Kidney (tissue), 14 donors: ENCODE results near the gene TYRP1. TPM values are rescaled to one million over a fixed set of nuclear protein-coding genes. Genes with fewer than 3 reads are reported as not detected.

ENCODE experiments used
- DNase-seq, 5 donors: peaks; one replicate each; pipeline ENCODE4 v3.0.0-alpha.2; 2013 to 2020
- FAIRE-seq: peaks from 2 replicates; lab custom pipeline; 2012; peaks lifted over from hg19 to GRCh38; lab: Jason Lieb, UNC
- H3K27ac ChIP-seq, 2 donors: one replicate each; pipeline ENCODE4 v1.7.0; 2013; ENCODE audit warnings: low read depth in 2 of 2, low read length in 2 of 2, inconsistent platforms in 1 of 2
- H3K27me3 ChIP-seq: one replicate; pipeline ENCODE4 v1.7.1; 2013; ENCODE audit warnings: low read length, inconsistent platforms; ENCODE audit not compliant: control insufficient read depth, insufficient read depth
- H3K36me3 ChIP-seq, 3 donors: one replicate each; pipeline versions ENCODE4 v1.7.0 to v1.7.1; 2013; ENCODE audit warnings: low read length in 3 of 3, control low read depth in 1 of 3, inconsistent platforms in 1 of 3; ENCODE audit not compliant: insufficient read depth in 3 of 3, control insufficient read depth in 2 of 3
- H3K4me1 ChIP-seq, 3 donors: one replicate each; pipeline versions ENCODE4 v1.7.0 to v1.7.1; 2013; ENCODE audit warnings: low read length in 3 of 3, inconsistent platforms in 1 of 3, low read depth in 1 of 3; ENCODE audit not compliant: control insufficient read depth in 2 of 3, insufficient read depth in 2 of 3
- H3K4me3 ChIP-seq, 3 donors: one replicate each; pipeline versions ENCODE4 v1.7.0 to v1.8.1; 2013; ENCODE audit warnings: low read length in 3 of 3, control low read depth in 1 of 3, inconsistent platforms in 1 of 3
- H3K9ac ChIP-seq, 3 donors: one replicate each; pipeline versions ENCODE4 v1.7.0 to v1.7.1; 2013; ENCODE audit warnings: low read length in 3 of 3, control low read depth in 1 of 3, inconsistent platforms in 1 of 3
- H3K9me3 ChIP-seq, 3 donors: one replicate each; pipeline versions ENCODE4 v1.7.0 to v1.7.1; 2013; ENCODE audit warnings: low read length in 3 of 3, control low read depth in 1 of 3, inconsistent platforms in 1 of 3; ENCODE audit not compliant: control insufficient read depth in 2 of 3, insufficient read depth in 1 of 3
- CTCF ChIP-seq: IDR thresholded peaks from 3 replicates; pipeline ENCODE4 v1.5.1; 2012; ENCODE audit warnings: mild to moderate bottlenecking, moderate library complexity, borderline replicate concordance; ENCODE audit not compliant: insufficient read depth; ENCODE audit errors: extremely low read depth
- intact Hi-C: fragments of 100-400 bp; cut with DNase I; formaldehyde crosslinking; loops from one replicate; pipeline ENCODE4 v1.11.1; 2022
- polyA plus RNA-seq: library from polyadenylated mRNA; stranded (reverse); fragments of 350-450 nt; fragmentation: Illumina TruSeq; extraction: RNeasy Lipid Tissue Mini Kit (QIAGEN cat#74804); gene quantifications from one replicate; pipeline ENCODE4 v1.2.3, GENCODE V29; 2014; ENCODE audit warnings: low read depth, low replicate concordance; ENCODE audit not compliant: insufficient read depth
- total RNA-seq: library from RNA; stranded (reverse); fragmentation: NEBNext Ultra II Directional; extraction: Animal tissue kit (Norgen Biotek cat#: 25700); gene quantifications from one replicate; pipeline ENCODE4 v1.2.1, GENCODE V29; 2021
- donor health status: control.
- donor health status: control.
- donor health status: control.
- donor health status: control.
- donor health status: control.
- donor health status: DM: yes; HTN: yes; CAD: no.
- donor health status: Normal renal cell carcinoma (clear cell type).

Gene TYRP1
- total and polyA plus RNA-seq, 2 donors from 2014 or later: 0.41 to 10.0 TPM

GRCh38 chr9:12703996-12704395, 10.8 kb downstream of the TYRP1 start:
- FAIRE-seq (no peak), DNase-seq (no peak)
- intact Hi-C loops: no loop called here
- Histone ChIP-seq H3K4me3 (no peak overlapping the region), H3K9me3 (no peaks in the 10 kb centered on the region), H3K36me3 (no peaks in the 10 kb centered on the region), H3K4me1 (no peaks in the 10 kb centered on the region), H3K27ac (no peak overlapping the region), H3K27me3 (no peaks in the 10 kb centered on the region), H3K9ac (no peak overlapping the region)
- no peak for TF ChIP-seq CTCF

GRCh38 chr9:12705738-12706391, 12.7 kb downstream of the TYRP1 start:
- H3K27ac ChIP-seq: no peak overlapping the region
- H3K4me1 ChIP-seq: no peaks in the 10 kb centered on the region
- H3K36me3 ChIP-seq: no peaks in the 10 kb centered on the region
- intact Hi-C loops: no loop called here
- DNase-seq (no peak), FAIRE-seq (no peak)
- H3K9me3 ChIP-seq: no peaks in the 10 kb centered on the region
- H3K4me3 ChIP-seq: no peak overlapping the region
- H3K9ac ChIP-seq: no peak overlapping the region
- no peaks in the 10 kb centered on the region for H3K27me3 ChIP-seq
- no peak for TF ChIP-seq CTCF

- Histone ChIP-seq H3K27me3 (no peaks in the 10 kb centered on the region), H3K4me1 (no peaks in the 10 kb centered on the region), H3K9me3 (no peaks in the 10 kb centered on the region), H3K4me3 (no peak overlapping the region), H3K36me3 (no peaks in the 10 kb centered on the region), H3K27ac (no peak overlapping the region), H3K9ac (no peak overlapping the region)
- DNase-seq: no peak
- no peak for TF ChIP-seq CTCF
- intact Hi-C loops: no loop called here
- no peak for FAIRE-seq
These were observed 15.5 kb downstream of the TYRP1 start for GRCh38 chr9:12708562-12709298.
